NCI-H1417 (cell line): Measurements from ENCODE around the gene ITGB3.
A peak's percentile ranks its signal among the peaks of the same experiment; 100 is the strongest.
"Not testable (repeated sequence)": the region's sequence is repeated elsewhere in the genome, so short reads cannot be mapped to it uniquely, and the experiment has no call there.

Experiments
- DNase-seq, 3 experiments: peaks; one replicate each; lab custom pipeline; 2025; lab: John Stamatoyannopoulos, UW

The ITGB3 gene

GRCh38 chr17:47244697-47245096 is 8.9 kb upstream of the ITGB3 start:
- DNase-seq = no peak

- DNase-seq = no peak
Measured at GRCh38 chr17:47246120-47246519, 7.5 kb upstream of the ITGB3 start.

GRCh38 chr17:47250855-47251254 is 2.8 kb upstream of the ITGB3 start:
- DNase-seq = no peak

- no peak for DNase-seq
Measured at GRCh38 chr17:47251421-47251940, 2.1 kb upstream of the ITGB3 start.

- no peak for DNase-seq
Measured at GRCh38 chr17:47252209-47252608, 1.4 kb upstream of the ITGB3 start.

GRCh38 chr17:47252766-47253512 is 688 bp upstream of the ITGB3 start:
- no peak for DNase-seq

GRCh38 chr17:47254403-47254943 is 846 bp downstream of the ITGB3 start:
- peak in 2 of 3 experiments; percentile 49 to 55 for DNase-seq

GRCh38 chr17:47257651-47258339 is 4.2 kb downstream of the ITGB3 start:
- DNase-seq = no peak

GRCh38 chr17:47262586-47262985 is 9.0 kb downstream of the ITGB3 start:
- DNase-seq = no peak

GRCh38 chr17:47264166-47264565 is 10.5 kb downstream of the ITGB3 start:
- DNase-seq = no peak

GRCh38 chr17:47265983-47266541 is 12.4 kb downstream of the ITGB3 start:
- DNase-seq = no peak

- no peak for DNase-seq
Measured at GRCh38 chr17:47266782-47267181, 13.2 kb downstream of the ITGB3 start.

- no peak for DNase-seq
Measured at GRCh38 chr17:47267354-47267828, 13.8 kb downstream of the ITGB3 start.

- DNase-seq = not testable (repeated sequence)
Measured at GRCh38 chr17:47268964-47269363, 15.3 kb downstream of the ITGB3 start.

GRCh38 chr17:47269561-47270280 is 16.1 kb downstream of the ITGB3 start:
- not testable (repeated sequence) for DNase-seq

GRCh38 chr17:47270946-47271705 is 17.5 kb downstream of the ITGB3 start:
- DNase-seq = no peak

- DNase-seq = no peak
Measured at GRCh38 chr17:47272491-47272890, 18.9 kb downstream of the ITGB3 start.

GRCh38 chr17:47273245-47273644 is 19.6 kb downstream of the ITGB3 start:
- no peak for DNase-seq

GRCh38 chr17:47274319-47275069 is 20.9 kb downstream of the ITGB3 start:
- DNase-seq = no peak

- DNase-seq = no peak
Measured at GRCh38 chr17:47275245-47275984, 21.8 kb downstream of the ITGB3 start.
